Tibial nerve (tissue), 3 donors: ENCODE data around the gene ATP8A2.

ENCODE experiments used
- POLR2A ChIP-seq, 2 donors: fragments of 450-650 bp; IDR thresholded peaks; one replicate each; pipeline ENCODE4 v1.6.1; 2017; ENCODE audit warnings: antibody characterized with exemption in 2 of 2, mild to moderate bottlenecking in 2 of 2, moderate library complexity in 2 of 2
- TF ChIP-seq, protein P1 (sequence below), 5 experiments: fragments of 200-600 bp in 3 of 5; fragments of 450-650 bp in 2 of 5; sonication (generic) in 3 of 5; IDR thresholded peaks; one replicate each; pipeline ENCODE4 v1.5.1; 2016 to 2019; ENCODE audit warnings: antibody characterized with exemption in 5 of 5, mild to moderate bottlenecking in 3 of 5, moderate library complexity in 2 of 5

DNA sequence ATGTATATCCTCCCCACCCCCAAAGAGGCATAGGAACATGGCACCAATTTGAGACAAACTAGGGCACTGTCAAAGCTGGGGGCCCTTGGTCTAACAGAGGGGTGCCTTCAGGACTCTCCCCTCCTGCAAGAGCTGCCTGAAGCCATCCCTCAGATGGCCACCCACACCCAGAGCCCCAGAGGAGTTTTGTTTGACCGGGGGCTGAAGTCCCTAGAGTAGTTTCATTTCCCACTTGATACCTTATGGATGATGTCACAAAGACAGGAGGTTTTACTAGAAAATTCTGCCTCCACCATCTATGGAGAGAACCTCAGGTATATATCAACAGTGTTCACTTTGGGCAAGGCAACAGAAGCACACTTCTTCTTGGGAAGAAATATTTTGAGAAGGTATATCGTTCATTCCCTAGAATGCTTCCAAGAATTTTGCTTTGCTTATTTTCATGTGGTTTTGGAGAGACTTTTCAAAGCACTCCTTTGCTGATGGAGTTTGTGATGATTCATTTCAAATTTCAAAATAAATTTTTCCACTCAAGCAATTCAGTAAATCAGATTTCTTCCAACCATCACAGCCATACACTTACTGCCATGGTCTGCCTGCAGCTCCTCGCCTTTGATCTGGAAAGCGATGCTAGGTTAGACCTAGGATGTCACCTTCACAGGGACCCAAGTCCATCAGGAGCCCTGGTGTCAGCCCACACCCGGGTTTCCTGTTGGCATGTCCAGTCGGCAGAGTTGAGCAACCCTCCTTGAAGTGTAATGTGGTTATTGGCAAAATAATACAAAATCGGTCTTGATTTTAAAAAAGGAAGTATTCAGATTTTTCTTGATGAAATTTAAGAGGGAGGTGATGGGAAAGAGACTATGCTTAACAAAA is 473.0 kb downstream of the ATP8A2 start:
- TF ChIP-seq, protein P1, sequence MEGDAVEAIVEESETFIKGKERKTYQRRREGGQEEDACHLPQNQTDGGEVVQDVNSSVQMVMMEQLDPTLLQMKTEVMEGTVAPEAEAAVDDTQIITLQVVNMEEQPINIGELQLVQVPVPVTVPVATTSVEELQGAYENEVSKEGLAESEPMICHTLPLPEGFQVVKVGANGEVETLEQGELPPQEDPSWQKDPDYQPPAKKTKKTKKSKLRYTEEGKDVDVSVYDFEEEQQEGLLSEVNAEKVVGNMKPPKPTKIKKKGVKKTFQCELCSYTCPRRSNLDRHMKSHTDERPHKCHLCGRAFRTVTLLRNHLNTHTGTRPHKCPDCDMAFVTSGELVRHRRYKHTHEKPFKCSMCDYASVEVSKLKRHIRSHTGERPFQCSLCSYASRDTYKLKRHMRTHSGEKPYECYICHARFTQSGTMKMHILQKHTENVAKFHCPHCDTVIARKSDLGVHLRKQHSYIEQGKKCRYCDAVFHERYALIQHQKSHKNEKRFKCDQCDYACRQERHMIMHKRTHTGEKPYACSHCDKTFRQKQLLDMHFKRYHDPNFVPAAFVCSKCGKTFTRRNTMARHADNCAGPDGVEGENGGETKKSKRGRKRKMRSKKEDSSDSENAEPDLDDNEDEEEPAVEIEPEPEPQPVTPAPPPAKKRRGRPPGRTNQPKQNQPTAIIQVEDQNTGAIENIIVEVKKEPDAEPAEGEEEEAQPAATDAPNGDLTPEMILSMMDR (IDR thresholded peaks at IDR 0.05): no peak
- TF ChIP-seq POLR2A (IDR thresholded peaks at IDR 0.05): no peak
